HFF-Myc (cell line): Measurements from ENCODE around the gene UBQLN4.

ENCODE experiments used
- DNase-seq: peaks from one replicate; pipeline ENCODE4 v3.0.0-alpha.2; 2011; ENCODE audit warnings: low read depth; ENCODE audit errors: extremely low read depth
- H3K4me3 ChIP-seq: replicated peaks from 2 replicates; pipeline ENCODE4 v1.5.1; 2011; ENCODE audit warnings: low read depth, mild to moderate bottlenecking, control low read depth, low read length
- TF ChIP-seq, protein P1 (sequence below): IDR thresholded peaks from 2 replicates; pipeline ENCODE4 v1.5.1; 2012; ENCODE audit warnings: mild to moderate bottlenecking, low read depth, low read length, control low read depth; ENCODE audit errors: missing control alignments

The UBQLN4 gene

DNA sequence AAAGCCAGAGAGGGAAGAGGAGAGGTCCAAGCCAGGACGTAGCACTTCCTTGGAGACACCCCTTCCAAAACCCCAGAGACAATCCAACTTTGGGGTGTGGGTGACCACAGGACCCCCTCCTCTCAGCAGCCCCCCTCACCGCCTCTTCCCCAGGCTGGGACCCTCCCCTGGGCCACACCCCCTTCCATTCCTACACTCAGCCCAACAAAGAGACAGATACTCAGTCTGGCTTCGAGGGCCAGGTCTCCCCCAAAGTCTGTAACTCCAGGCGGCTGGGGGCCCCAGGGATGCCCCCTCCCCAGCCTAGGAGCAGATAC lies 27.2 kb upstream of the UBQLN4 start:
- peak overlapping the region; percentile 97 for H3K4me3 ChIP-seq
- TF ChIP-seq, protein P1, sequence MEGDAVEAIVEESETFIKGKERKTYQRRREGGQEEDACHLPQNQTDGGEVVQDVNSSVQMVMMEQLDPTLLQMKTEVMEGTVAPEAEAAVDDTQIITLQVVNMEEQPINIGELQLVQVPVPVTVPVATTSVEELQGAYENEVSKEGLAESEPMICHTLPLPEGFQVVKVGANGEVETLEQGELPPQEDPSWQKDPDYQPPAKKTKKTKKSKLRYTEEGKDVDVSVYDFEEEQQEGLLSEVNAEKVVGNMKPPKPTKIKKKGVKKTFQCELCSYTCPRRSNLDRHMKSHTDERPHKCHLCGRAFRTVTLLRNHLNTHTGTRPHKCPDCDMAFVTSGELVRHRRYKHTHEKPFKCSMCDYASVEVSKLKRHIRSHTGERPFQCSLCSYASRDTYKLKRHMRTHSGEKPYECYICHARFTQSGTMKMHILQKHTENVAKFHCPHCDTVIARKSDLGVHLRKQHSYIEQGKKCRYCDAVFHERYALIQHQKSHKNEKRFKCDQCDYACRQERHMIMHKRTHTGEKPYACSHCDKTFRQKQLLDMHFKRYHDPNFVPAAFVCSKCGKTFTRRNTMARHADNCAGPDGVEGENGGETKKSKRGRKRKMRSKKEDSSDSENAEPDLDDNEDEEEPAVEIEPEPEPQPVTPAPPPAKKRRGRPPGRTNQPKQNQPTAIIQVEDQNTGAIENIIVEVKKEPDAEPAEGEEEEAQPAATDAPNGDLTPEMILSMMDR, result no peak

DNA sequence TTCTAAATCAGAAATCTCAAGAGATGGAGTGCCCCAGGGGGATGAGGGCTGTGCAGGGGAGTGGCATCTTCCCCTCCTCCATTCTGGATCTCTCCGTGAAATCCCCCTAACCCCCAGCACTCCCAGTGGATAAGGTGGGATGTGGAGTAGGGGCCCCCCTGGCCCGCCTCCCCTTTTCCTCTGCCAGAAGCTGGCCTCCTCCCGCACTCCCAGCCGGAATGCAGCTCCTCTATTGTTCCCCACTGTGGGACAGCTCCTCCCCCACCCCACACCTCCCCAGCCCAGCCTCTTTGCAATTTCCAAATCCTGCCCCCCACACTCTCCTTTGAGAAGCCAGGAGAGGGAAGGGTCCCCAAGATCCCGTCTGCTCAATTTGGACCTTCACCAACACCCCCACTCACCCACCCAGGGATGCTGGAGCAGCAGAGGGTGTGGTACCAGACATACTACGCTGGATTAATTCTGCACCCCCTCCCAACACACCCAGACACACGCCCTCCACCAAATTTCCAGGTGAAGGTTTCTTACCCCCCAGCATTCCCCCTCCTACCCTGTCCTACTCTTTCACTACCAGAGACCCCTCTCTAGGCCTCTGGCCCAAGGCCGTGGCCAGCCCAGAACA lies 26.8 kb upstream of the UBQLN4 start:
- TF ChIP-seq, protein P1, result no peak
- no peak for DNase-seq
- peak overlapping the region; percentile 97 for H3K4me3 ChIP-seq

More for the DNA sequence above, 27.2 kb upstream of the UBQLN4 start:
- no peak for DNase-seq

DNA sequence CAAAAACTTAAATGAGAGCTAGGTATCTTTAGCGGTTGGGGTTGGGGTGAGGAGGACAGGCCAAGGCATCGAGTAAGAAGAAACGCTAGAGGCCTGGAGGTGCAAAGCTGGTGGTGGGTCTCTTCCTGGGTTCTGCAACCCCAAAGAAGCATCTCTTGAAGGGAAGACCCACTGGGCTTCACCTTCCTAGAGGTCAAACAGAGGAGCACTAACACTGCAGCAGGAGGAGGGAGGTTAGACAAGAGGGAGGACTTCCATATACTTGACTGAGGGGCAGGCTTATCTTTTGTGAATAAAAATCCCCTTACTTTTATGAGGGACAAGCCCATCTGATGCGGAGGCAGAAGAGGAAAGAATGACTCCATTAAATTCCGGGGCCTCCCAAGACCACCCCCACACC lies 26.2 kb upstream of the UBQLN4 start:
- TF ChIP-seq, protein P1, result no peak
- no peak for DNase-seq
- peak overlapping the region; percentile 97 for H3K4me3 ChIP-seq

DNA sequence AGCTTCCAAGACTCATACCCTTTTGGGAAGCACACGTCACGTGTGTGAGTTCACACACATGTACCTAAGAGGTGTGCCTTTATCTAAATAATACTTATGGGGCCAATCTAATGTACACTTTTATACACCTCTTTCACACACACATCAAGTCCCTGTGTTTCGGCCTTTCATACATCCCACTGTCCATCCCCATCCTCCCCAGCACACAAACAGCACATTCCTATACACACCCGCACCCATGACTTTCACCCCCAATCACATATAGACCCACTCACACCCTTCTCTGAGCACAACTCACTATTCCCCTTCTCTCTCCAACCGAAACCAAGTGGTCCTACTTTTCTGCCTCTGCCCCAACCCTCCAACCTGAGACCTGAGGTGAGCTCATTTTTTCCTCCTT lies 25.1 kb upstream of the UBQLN4 start:
- no peak for DNase-seq
- TF ChIP-seq, protein P1, result no peak
- H3K4me3 ChIP-seq, result peak overlapping the region; percentile 28

GRCh38 chr1:156077430-156077760 lies 23.8 kb upstream of the UBQLN4 start:
- no peak for DNase-seq
- 0 out of 2 replicates have a peak overlapping the region, but pooled peaks have one; percentile 12 for H3K4me3 ChIP-seq
- TF ChIP-seq, protein P1, result no peak

GRCh38 chr1:156076609-156077429 lies 23.2 kb upstream of the UBQLN4 start:
- no peak for DNase-seq
- H3K4me3 ChIP-seq, result peak overlapping the region; percentile 12; the same call in 1 of the 2 replicates
- TF ChIP-seq, protein P1, result no peak
